ENCODE results near the gene LRMDA. TPM values are rescaled to one million over a fixed set of nuclear protein-coding genes. Genes with fewer than 3 reads are reported as not detected.

Gene LRMDA
- total and polyA plus RNA-seq, 2 of the 4 experiments (the other 2 are of a cell fraction) = 0.07 TPM; not detected in 1

DNA sequence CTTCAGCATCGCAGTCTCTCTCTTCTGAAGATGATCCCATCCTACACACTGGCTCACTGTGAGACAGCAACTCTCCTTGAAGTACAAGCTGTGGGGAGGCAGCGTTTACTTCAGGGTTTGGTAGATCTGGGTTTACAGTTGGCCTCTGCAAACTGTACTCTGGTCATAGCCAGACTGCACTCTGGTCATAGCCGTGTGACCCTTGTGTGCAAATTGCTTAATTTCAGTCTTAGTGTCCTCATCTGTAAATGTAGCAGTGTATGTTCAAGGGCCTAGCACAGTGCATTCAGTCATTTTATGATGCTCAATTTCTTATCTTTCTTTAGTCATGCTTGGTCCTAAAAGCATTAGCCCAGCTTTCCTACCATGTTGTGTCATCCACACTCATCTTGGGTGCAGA, 188.2 kb downstream of the LRMDA start:
- H4K8ac ChIP-seq (ENCODE audit: low read depth in 2 of 2, low read length in 2 of 2) = no peak overlapping the region
- no peak overlapping the region for H2BK120ac ChIP-seq (ENCODE audit: low read depth, low read length)
- TF ChIP-seq CHD1 (IDR thresholded peaks at IDR 0.05; ENCODE audit: low read depth, low read length) = no peak
- no peak for TF ChIP-seq MXI1 (IDR thresholded peaks at IDR 0.05; ENCODE audit: borderline replicate concordance, low read depth, low read length)
- TF ChIP-seq SMC3 (IDR thresholded peaks at IDR 0.05; ENCODE audit: low read depth, low read length) = no peak
- no peak for TF ChIP-seq MAZ (IDR thresholded peaks at IDR 0.05; ENCODE audit: borderline replicate concordance, low read depth, low read length)
- TF ChIP-seq, protein P1, sequence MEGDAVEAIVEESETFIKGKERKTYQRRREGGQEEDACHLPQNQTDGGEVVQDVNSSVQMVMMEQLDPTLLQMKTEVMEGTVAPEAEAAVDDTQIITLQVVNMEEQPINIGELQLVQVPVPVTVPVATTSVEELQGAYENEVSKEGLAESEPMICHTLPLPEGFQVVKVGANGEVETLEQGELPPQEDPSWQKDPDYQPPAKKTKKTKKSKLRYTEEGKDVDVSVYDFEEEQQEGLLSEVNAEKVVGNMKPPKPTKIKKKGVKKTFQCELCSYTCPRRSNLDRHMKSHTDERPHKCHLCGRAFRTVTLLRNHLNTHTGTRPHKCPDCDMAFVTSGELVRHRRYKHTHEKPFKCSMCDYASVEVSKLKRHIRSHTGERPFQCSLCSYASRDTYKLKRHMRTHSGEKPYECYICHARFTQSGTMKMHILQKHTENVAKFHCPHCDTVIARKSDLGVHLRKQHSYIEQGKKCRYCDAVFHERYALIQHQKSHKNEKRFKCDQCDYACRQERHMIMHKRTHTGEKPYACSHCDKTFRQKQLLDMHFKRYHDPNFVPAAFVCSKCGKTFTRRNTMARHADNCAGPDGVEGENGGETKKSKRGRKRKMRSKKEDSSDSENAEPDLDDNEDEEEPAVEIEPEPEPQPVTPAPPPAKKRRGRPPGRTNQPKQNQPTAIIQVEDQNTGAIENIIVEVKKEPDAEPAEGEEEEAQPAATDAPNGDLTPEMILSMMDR (conservative IDR thresholded peaks at IDR 0.05; ENCODE audit: low read depth, low read length) = no peak
- TF ChIP-seq CEBPB (IDR thresholded peaks at IDR 0.05; ENCODE audit: low read depth, low read length) = no peak
- TF ChIP-seq RFX5 (IDR thresholded peaks at IDR 0.05; ENCODE audit: low read depth, low read length) = no peak
- TF ChIP-seq MAFK (IDR thresholded peaks at IDR 0.05; ENCODE audit: low read depth, low read length) = no peak
- no peak for TF ChIP-seq FOS (IDR thresholded peaks at IDR 0.05; ENCODE audit: low read depth, low read length)
- TF ChIP-seq, protein P2, sequence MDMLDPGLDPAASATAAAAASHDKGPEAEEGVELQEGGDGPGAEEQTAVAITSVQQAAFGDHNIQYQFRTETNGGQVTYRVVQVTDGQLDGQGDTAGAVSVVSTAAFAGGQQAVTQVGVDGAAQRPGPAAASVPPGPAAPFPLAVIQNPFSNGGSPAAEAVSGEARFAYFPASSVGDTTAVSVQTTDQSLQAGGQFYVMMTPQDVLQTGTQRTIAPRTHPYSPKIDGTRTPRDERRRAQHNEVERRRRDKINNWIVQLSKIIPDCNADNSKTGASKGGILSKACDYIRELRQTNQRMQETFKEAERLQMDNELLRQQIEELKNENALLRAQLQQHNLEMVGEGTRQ (IDR thresholded peaks at IDR 0.05; ENCODE audit: low read depth, low read length) = no peak
- no peak for TF ChIP-seq BHLHE40 (IDR thresholded peaks at IDR 0.05; ENCODE audit: low read depth, low read length)
- TF ChIP-seq RCOR1 (IDR thresholded peaks at IDR 0.05; ENCODE audit: insufficient replicate concordance, low read length) = no peak
- TF ChIP-seq RAD21 (IDR thresholded peaks at IDR 0.05; ENCODE audit: low read length) = no peak
- TF ChIP-seq NFE2L2 (IDR thresholded peaks at IDR 0.05; ENCODE audit: low read depth, low read length) = no peak
- no peak for TF ChIP-seq POLR2A (IDR thresholded peaks at IDR 0.05; ENCODE audit: low read depth, low read length)
- H3K23ac ChIP-seq (ENCODE audit: low read depth, low read length) = no peak overlapping the region
- no peak overlapping the region for H2BK15ac ChIP-seq (ENCODE audit: low read depth, low read length)
- no peaks in the 10 kb centered on the region for H3K9me3 ChIP-seq (ENCODE audit: control insufficient read depth, insufficient read depth, low read length)
- H3K9me1 ChIP-seq (ENCODE audit: insufficient read depth, low read length) = no peaks in the 10 kb centered on the region
- H4K5ac ChIP-seq (ENCODE audit: low read depth, low read length) = no peak overlapping the region
- no peaks in the 10 kb centered on the region for H3K79me1 ChIP-seq (ENCODE audit: low read depth in 1 of 2, low read length in 2 of 2)
- H4K91ac ChIP-seq (ENCODE audit: insufficient read depth, low read depth, low read length) = no peak overlapping the region
- H3K4me1 ChIP-seq (ENCODE audit: control insufficient read depth, insufficient read depth, low read length) = no peaks in the 10 kb centered on the region
- no peak overlapping the region for H3K4me2 ChIP-seq (ENCODE audit: low read depth, low read length)
- no peak overlapping the region for H2AK5ac ChIP-seq (ENCODE audit: low read depth, low read length)
- H3K27ac ChIP-seq (ENCODE audit: insufficient read depth, low read length) = no peak overlapping the region
- H2BK20ac ChIP-seq (ENCODE audit: low read depth, low read length) = no peak overlapping the region
- intact Hi-C loops (cut with micrococcal nuclease) (no loop called here), in situ Hi-C loops (cut with MboI; ENCODE audit: low sequenced_read_pairs) (no loop called here), dilution Hi-C loops (cut with HindIII; ENCODE audit: low sequenced_read_pairs, unreplicated experiment) (no loop called here)
- no peak overlapping the region for H3K4me3 ChIP-seq (ENCODE audit: insufficient read depth, low read depth, low read length)
- no peak overlapping the region for H3K14ac ChIP-seq (replicated peaks; ENCODE audit: low read depth, low read length)
- ATAC-seq (ENCODE audit: low read depth) (no peak), DNase-seq (no peak)
- H2BK5ac ChIP-seq (ENCODE audit: low read depth, low read length, poor library complexity, severe bottlenecking) = no peak overlapping the region
- H4K20me1 ChIP-seq (ENCODE audit: insufficient read depth, low read length) = no peaks in the 10 kb centered on the region
- H2AFZ ChIP-seq (replicated peaks; ENCODE audit: low read length, poor library complexity) = no peak overlapping the region
- H3K4ac ChIP-seq (ENCODE audit: low read depth, low read length) = no peak overlapping the region
- no peak overlapping the region for H3K9ac ChIP-seq (ENCODE audit: low read depth, low read length)
- H3K36me3 ChIP-seq (ENCODE audit: control insufficient read depth, insufficient read depth, low read length) = no peaks in the 10 kb centered on the region
- ChIA-PET POLR2A (ENCODE audit: unreplicated experiment) (no interaction called here), CTCF (no interaction called here)
- H3K27me3 ChIP-seq (ENCODE audit: control insufficient read depth, insufficient read depth, low read length) = peaks cover 4% of the 10 kb centered on the region; the same call in 1 of the 2 replicates
- H3K56ac ChIP-seq (ENCODE audit: extremely low read depth, insufficient read depth, low read length) = no peak overlapping the region
- H3K18ac ChIP-seq (ENCODE audit: low read depth, low read length) = no peak overlapping the region
- no peak overlapping the region for H2AK9ac ChIP-seq (replicated peaks; ENCODE audit: low read depth, low read length, poor library complexity)
- no TSS peak for BruUV-seq (replicated peaks)
- WGBS, 2 experiments (ENCODE audit: extremely low coverage in 2 of 2, insufficient read length in 1 of 2) = no CpG with 5 or more reads among the region's 3 CpGs

All from IMR-90 (cell line).